Measurements from ENCODE around the gene VDAC1. TPM values are rescaled to one million over a fixed set of nuclear protein-coding genes. Genes with fewer than 3 reads are reported as not detected.

VDAC1 gene
- total RNA-seq, 1 donor from 2014 or later: 489 TPM

- TF ChIP-seq, protein P1, sequence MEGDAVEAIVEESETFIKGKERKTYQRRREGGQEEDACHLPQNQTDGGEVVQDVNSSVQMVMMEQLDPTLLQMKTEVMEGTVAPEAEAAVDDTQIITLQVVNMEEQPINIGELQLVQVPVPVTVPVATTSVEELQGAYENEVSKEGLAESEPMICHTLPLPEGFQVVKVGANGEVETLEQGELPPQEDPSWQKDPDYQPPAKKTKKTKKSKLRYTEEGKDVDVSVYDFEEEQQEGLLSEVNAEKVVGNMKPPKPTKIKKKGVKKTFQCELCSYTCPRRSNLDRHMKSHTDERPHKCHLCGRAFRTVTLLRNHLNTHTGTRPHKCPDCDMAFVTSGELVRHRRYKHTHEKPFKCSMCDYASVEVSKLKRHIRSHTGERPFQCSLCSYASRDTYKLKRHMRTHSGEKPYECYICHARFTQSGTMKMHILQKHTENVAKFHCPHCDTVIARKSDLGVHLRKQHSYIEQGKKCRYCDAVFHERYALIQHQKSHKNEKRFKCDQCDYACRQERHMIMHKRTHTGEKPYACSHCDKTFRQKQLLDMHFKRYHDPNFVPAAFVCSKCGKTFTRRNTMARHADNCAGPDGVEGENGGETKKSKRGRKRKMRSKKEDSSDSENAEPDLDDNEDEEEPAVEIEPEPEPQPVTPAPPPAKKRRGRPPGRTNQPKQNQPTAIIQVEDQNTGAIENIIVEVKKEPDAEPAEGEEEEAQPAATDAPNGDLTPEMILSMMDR (IDR thresholded peaks at IDR 0.05; ENCODE audit: insufficient read depth, low read length, severe bottlenecking): no peak
- Histone ChIP-seq H3K4me3 (ENCODE audit: low read depth, low read length) (peak overlapping the region; percentile 80), H3K27me3 (ENCODE audit: control insufficient read depth, insufficient read depth, low read length) (no peaks in the 10 kb centered on the region), H3K36me3 (ENCODE audit: control insufficient read depth, insufficient read depth, low read length) (peaks cover 5% of the 10 kb centered on the region)
- no peak for DNase-seq (ENCODE audit: low read depth)
- FAIRE-seq: no peak
Observed at GRCh38 chr5:134006115-134006514, 1.3 kb upstream of the VDAC1 start.

GRCh38 chr5:134005417-134006061 lies 764 bp upstream of the VDAC1 start:
- Histone ChIP-seq H3K36me3 (ENCODE audit: control insufficient read depth, insufficient read depth, low read length) (peaks cover 9% of the 10 kb centered on the region), H3K27me3 (ENCODE audit: control insufficient read depth, insufficient read depth, low read length) (no peaks in the 10 kb centered on the region), H3K4me3 (ENCODE audit: low read depth, low read length) (peak overlapping the region; percentile 80)
- FAIRE-seq: no peak
- TF ChIP-seq, protein P1 (IDR thresholded peaks at IDR 0.05; ENCODE audit: insufficient read depth, low read length, severe bottlenecking): peak; percentile 3
- no peak for DNase-seq (ENCODE audit: low read depth)

DNA sequence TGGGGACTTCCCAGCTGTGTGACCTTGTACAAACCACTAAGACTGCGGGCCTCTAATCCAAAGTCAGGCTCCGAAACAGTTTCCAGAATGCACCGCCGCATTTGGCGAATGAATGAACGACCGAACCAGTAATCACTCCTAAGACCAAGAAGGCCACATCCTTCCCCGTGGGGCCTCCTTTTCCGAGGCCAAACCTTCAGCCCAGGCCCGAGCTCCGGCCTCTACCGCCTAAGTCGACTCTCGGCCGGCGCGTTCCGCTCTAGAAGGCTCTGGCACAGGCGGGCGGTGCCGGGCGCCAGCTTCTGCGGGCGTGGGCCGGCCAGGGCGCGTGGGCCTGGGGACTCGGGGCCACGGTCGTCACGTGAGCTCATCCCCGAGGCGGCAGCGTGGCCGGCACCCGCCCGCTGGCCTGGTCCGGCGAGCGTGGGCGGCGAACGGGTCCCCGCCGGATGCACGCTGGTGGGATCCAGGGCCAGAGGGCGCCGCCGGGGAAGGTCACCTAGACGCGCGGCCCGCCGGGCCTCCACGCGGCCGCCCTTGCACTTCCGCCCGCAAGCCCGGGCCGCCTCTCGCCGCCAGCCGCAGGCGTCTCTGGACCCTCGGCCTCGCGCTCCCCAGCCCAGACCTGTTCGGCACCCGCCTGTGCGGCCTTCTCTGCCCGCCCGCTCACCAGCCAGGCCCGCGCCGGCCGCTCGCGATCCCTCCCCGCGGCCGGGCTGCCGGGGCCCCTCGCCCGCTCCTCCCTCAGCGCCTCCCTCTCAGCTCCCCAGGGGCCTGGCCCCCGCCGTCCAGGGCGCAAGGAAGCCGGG lies 754 bp downstream of the VDAC1 start:
- TF ChIP-seq, protein P1 (IDR thresholded peaks at IDR 0.05; ENCODE audit: insufficient read depth, low read length, severe bottlenecking): no peak
- Histone ChIP-seq H3K27me3 (ENCODE audit: control insufficient read depth, insufficient read depth, low read length) (no peaks in the 10 kb centered on the region), H3K36me3 (ENCODE audit: control insufficient read depth, insufficient read depth, low read length) (peaks cover 13% of the 10 kb centered on the region), H3K4me3 (ENCODE audit: low read depth, low read length) (peak overlapping the region; percentile 80)
- FAIRE-seq: no peak
- DNase-seq (ENCODE audit: low read depth): no peak

DNA sequence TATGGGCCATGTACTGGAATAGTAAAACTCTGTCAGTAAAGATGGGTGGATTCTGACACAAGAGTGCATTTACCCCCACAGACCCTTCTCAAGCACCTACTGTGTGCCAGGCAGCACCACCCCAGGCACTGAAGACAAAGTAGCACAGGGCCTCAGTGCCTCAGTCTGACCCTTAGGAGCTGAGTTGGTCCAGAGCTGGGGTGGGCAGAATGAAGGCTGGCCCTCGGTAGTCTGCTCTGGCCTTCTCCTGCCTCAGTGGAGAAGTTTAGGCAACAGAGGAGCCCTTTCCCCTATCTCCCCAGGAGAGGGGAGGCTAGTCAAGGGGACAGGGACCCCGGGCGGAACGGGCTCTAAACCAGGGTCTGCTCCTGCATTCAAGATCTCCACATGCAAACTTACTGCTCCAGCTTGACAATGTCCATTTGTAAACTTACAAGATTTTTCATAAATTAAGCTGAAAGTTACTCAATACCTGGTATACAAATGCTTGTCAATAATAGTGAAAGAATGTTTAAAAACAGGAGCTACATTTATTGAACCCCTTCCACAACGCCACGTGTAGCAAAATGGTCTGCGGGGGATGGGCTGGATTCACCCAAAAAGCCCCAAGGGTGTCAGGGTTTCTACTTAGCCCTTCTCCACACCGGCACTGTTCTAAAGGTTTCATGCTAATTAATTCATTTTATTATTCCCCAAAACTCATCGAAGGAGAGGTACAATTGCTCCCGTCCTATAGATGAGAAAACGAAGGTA lies 1.5 kb downstream of the VDAC1 start:
- H3K4me3 ChIP-seq (ENCODE audit: low read depth, low read length): peak overlapping the region; percentile 80
- no peaks in the 10 kb centered on the region for H3K27me3 ChIP-seq (ENCODE audit: control insufficient read depth, insufficient read depth, low read length)
- DNase-seq (ENCODE audit: low read depth): no peak
- H3K36me3 ChIP-seq (ENCODE audit: control insufficient read depth, insufficient read depth, low read length): peaks cover 14% of the 10 kb centered on the region
- TF ChIP-seq, protein P1 (IDR thresholded peaks at IDR 0.05; ENCODE audit: insufficient read depth, low read length, severe bottlenecking): no peak
- no peak for FAIRE-seq

- Histone ChIP-seq H3K36me3 (ENCODE audit: control insufficient read depth, insufficient read depth, low read length) (peaks cover 14% of the 10 kb centered on the region), H3K4me3 (ENCODE audit: low read depth, low read length) (no peak overlapping the region), H3K27me3 (ENCODE audit: control insufficient read depth, insufficient read depth, low read length) (no peaks in the 10 kb centered on the region)
- TF ChIP-seq, protein P1 (IDR thresholded peaks at IDR 0.05; ENCODE audit: insufficient read depth, low read length, severe bottlenecking): no peak
- FAIRE-seq (no peak), DNase-seq (ENCODE audit: low read depth) (no peak)
Observed at GRCh38 chr5:134001938-134002731, 2.6 kb downstream of the VDAC1 start.
